ENCODE data around the gene OR52L1. TPM values are rescaled to one million over a fixed set of nuclear protein-coding genes. Genes with fewer than 3 reads are reported as not detected.

The OR52L1 gene
- total and polyA plus RNA-seq, 9 of the 15 experiments (the other 6 are each of a cell fraction or from before 2014, with no cell fraction given): not detected

DNA sequence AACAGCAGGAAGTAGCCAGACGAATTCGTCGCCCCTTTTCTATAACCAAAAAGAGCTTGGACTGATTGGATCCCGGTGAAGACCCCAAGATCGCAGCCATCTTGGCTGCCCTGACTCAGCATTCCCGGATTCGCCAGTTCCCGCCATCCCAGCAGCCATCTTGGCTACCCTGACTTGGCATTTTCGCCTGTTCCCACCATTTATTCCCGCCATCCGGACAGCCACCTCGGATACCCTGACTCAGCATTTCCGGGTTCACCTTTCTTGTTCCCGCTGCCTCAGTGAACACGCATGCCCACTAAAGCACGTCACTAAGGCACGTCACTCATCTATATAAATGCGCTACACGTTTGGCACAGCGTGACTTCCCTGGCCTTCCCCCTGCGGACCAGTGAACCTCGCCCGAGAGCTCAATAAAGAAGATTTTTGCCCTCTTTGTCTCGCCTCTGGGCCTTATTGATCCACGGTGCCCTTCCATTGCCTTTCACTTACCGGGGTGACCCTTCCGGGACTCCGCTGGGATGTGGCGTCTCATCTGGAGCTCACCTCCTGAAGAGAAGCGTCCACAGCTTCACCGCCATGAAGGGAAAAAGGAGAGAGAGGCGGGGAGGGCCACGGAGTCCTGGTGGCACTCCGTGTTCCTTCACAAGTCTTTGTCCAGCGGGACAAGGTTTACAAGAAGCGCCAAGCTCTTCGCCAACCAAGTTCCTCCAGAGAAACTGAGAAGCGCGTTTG lies 48.8 kb downstream of the OR52L1 start (continued):
- TF ChIP-seq, protein P1, sequence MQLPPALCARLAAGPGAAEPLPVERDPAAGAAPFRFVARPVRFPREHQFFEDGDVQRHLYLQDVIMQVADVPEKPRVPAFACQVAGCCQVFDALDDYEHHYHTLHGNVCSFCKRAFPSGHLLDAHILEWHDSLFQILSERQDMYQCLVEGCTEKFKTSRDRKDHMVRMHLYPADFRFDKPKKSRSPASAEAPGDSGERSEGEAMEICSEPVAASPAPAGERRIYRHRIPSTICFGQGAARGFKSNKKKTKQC (CRISPR knock-in tag; IDR thresholded peaks at IDR 0.05): no peak
- no peak for TF ChIP-seq PTBP1 (IDR thresholded peaks at IDR 0.05; ENCODE audit: low read depth, low read length)
- TF ChIP-seq PHB (CRISPR knock-in tag; IDR thresholded peaks at IDR 0.05): no peak
- TF ChIP-seq, protein P2, sequence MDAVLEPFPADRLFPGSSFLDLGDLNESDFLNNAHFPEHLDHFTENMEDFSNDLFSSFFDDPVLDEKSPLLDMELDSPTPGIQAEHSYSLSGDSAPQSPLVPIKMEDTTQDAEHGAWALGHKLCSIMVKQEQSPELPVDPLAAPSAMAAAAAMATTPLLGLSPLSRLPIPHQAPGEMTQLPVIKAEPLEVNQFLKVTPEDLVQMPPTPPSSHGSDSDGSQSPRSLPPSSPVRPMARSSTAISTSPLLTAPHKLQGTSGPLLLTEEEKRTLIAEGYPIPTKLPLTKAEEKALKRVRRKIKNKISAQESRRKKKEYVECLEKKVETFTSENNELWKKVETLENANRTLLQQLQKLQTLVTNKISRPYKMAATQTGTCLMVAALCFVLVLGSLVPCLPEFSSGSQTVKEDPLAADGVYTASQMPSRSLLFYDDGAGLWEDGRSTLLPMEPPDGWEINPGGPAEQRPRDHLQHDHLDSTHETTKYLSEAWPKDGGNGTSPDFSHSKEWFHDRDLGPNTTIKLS (IDR thresholded peaks at IDR 0.05; ENCODE audit: borderline replicate concordance, low read depth): no peak
- no peak for TF ChIP-seq CBX2 (IDR thresholded peaks at IDR 0.05; ENCODE audit: insufficient read depth, low read length, poor library complexity, severe bottlenecking)
- TF ChIP-seq CHCHD3 (CRISPR knock-in tag; IDR thresholded peaks at IDR 0.05): no peak
- TF ChIP-seq C11orf30 (IDR thresholded peaks at IDR 0.05; ENCODE audit: low read depth): peak; percentile 60; the same call in 1 of the 2 replicates
- TF ChIP-seq YBX1 (IDR thresholded peaks at IDR 0.05): no peak
- TF ChIP-seq, protein P3, sequence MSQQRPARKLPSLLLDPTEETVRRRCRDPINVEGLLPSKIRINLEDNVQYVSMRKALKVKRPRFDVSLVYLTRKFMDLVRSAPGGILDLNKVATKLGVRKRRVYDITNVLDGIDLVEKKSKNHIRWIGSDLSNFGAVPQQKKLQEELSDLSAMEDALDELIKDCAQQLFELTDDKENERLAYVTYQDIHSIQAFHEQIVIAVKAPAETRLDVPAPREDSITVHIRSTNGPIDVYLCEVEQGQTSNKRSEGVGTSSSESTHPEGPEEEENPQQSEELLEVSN (IDR thresholded peaks at IDR 0.05; ENCODE audit: borderline replicate concordance in 1 of 2, extremely low read depth in 1 of 2, insufficient read depth in 1 of 2, insufficient read length in 1 of 2, low read depth in 1 of 2, low read length in 1 of 2, poor library complexity in 1 of 2, severe bottlenecking in 1 of 2): peak in 1 of 2 experiments; percentile 13
- TF ChIP-seq ZKSCAN1 (IDR thresholded peaks at IDR 0.05; ENCODE audit: low read depth, low read length): no peak
- TF ChIP-seq, protein P4, sequence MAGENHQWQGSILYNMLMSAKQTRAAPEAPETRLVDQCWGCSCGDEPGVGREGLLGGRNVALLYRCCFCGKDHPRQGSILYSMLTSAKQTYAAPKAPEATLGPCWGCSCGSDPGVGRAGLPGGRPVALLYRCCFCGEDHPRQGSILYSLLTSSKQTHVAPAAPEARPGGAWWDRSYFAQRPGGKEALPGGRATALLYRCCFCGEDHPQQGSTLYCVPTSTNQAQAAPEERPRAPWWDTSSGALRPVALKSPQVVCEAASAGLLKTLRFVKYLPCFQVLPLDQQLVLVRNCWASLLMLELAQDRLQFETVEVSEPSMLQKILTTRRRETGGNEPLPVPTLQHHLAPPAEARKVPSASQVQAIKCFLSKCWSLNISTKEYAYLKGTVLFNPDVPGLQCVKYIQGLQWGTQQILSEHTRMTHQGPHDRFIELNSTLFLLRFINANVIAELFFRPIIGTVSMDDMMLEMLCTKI (IDR thresholded peaks at IDR 0.05; ENCODE audit: partially characterized antibody): no peak
- TF ChIP-seq ERF (CRISPR knock-in tag; IDR thresholded peaks at IDR 0.05): no peak
- TF ChIP-seq ZNF57 (CRISPR knock-in tag; IDR thresholded peaks at IDR 0.05): no peak
- no peak for TF ChIP-seq ZBED1 (IDR thresholded peaks at IDR 0.05)
- no peak for TF ChIP-seq POLR2A (conservative IDR thresholded peaks at IDR 0.05)
- TF ChIP-seq ZNF449 (CRISPR knock-in tag; IDR thresholded peaks at IDR 0.05): no peak
- TF ChIP-seq MAFF (IDR thresholded peaks at IDR 0.05; ENCODE audit: low read length): peak; percentile 75
- no peak for TF ChIP-seq GABPB2 (CRISPR knock-in tag; conservative IDR thresholded peaks at IDR 0.05)
- TF ChIP-seq ZNF143 (CRISPR knock-in tag; IDR thresholded peaks at IDR 0.05): no peak
- TF ChIP-seq ZNF41 (CRISPR knock-in tag; conservative IDR thresholded peaks at IDR 0.05): no peak
- peak; percentile 38; the same call in 1 of the 2 replicates for TF ChIP-seq NFE2 (IDR thresholded peaks at IDR 0.05; ENCODE audit: low read depth)
- TF ChIP-seq ZNF717 (CRISPR knock-in tag; IDR thresholded peaks at IDR 0.05): no peak
- no peak for TF ChIP-seq DDX20 (tag; IDR thresholded peaks at IDR 0.05; ENCODE audit: low read depth)
- no peak for TF ChIP-seq MED1 (CRISPR knock-in tag; IDR thresholded peaks at IDR 0.05; ENCODE audit: borderline replicate concordance)

Measured in K562 (cell line).